SK-N-SH (cell line): ENCODE results near the gene POM121L2. TPM values are rescaled to one million over a fixed set of nuclear protein-coding genes. Genes with fewer than 3 reads are reported as not detected.

Experiments
- CTCF ChIA-PET: fragments of 300-600, 350-600 bp; formaldehyde crosslinking; extraction: SDS; loops from one replicate; lab custom pipeline; 2021; lab: Yijun Ruan, JAX
- POLR2A ChIA-PET: fragments of 350-600 bp; sonication (Branson Sonifier 250); formaldehyde crosslinking; extraction: SDS; loops from one replicate; lab custom pipeline; 2020; ENCODE audit warnings: antibody characterized with exemption, inconsistent platforms; lab: Yijun Ruan, JAX
- DNase-seq: peaks from one replicate; pipeline ENCODE4 v3.0.0; 2012
- H2AFZ ChIP-seq: fragments of 200-600 bp; sonication (generic); 2 replicates; pipeline ENCODE4 v1.8.1; 2016; ENCODE audit warnings: antibody characterized with exemption, mild to moderate bottlenecking, low read depth
- H3F3A ChIP-seq: fragments of 200-600 bp; sonication (generic); replicated peaks from 2 replicates; pipeline ENCODE3; 2016; ENCODE audit warnings: antibody characterized with exemption, mild to moderate bottlenecking; ENCODE audit not compliant: insufficient read depth
- H3K27ac ChIP-seq, 2 experiments: fragments of 200-500 bp in 1 of 2; fragments of 200-600 bp in 1 of 2; sonication (Bioruptor generic) in 1 of 2; sonication (generic), shearing (Covaris generic) in 1 of 2; 2 replicates each; pipeline versions ENCODE4 v1.5.1 to v1.6.1; 2014 to 2016; ENCODE audit warnings: low read depth in 2 of 2, inconsistent platforms in 1 of 2, low read length in 1 of 2, mild to moderate bottlenecking in 1 of 2, mixed read lengths in 1 of 2
- H3K27me3 ChIP-seq: fragments of 200-600 bp; sonication (generic), shearing (Covaris generic); 2 replicates; pipeline ENCODE4 v1.6.1; 2016; ENCODE audit warnings: mixed run types; ENCODE audit not compliant: insufficient read depth
- H3K36me3 ChIP-seq, 2 experiments: fragments of 200-500 bp in 1 of 2; fragments of 200-600 bp in 1 of 2; sonication (Bioruptor generic) in 1 of 2; sonication (generic) in 1 of 2; replicated peaks in 1 of 2; 2 replicates each; pipeline versions ENCODE3 to v1.5.1; 2014 to 2016; ENCODE audit warnings: low read length in 1 of 2, mild to moderate bottlenecking in 1 of 2; ENCODE audit not compliant: insufficient read depth in 2 of 2, control insufficient read depth in 1 of 2
- H3K4me1 ChIP-seq, 2 experiments: fragments of 200-500 bp in 1 of 2; fragments of 200-600 bp in 1 of 2; sonication (Bioruptor generic) in 1 of 2; sonication (generic), shearing (Covaris generic) in 1 of 2; 2 replicates each; pipeline versions ENCODE4 v1.5.1 to v1.6.1; 2014 to 2016; ENCODE audit warnings: low read depth in 1 of 2, low read length in 1 of 2, mixed run types in 1 of 2; ENCODE audit not compliant: insufficient read depth in 2 of 2, control insufficient read depth in 1 of 2
- H3K4me2 ChIP-seq: fragments of 200-600 bp; sonication (generic), shearing (Covaris generic); 2 replicates; pipeline ENCODE4 v1.6.1; 2017; ENCODE audit warnings: mixed run types
- H3K4me3 ChIP-seq, 2 experiments: fragments of 200-500 bp in 1 of 2; fragments of 200-600 bp in 1 of 2; sonication (Bioruptor generic) in 1 of 2; sonication (generic), shearing (Covaris generic) in 1 of 2; 2 replicates each; pipeline versions ENCODE4 v1.5.1 to v1.8.1; 2014 to 2016; ENCODE audit warnings: low read depth in 2 of 2, inconsistent platforms in 1 of 2, low read length in 1 of 2, mild to moderate bottlenecking in 1 of 2, mixed read lengths in 1 of 2, moderate library complexity in 1 of 2
- H3K79me2 ChIP-seq: fragments of 200-600 bp; sonication (generic); 2 replicates; pipeline ENCODE4 v1.8.1; 2017; ENCODE audit warnings: mild to moderate bottlenecking; ENCODE audit not compliant: insufficient read depth
- H3K9ac ChIP-seq: fragments of 200-600 bp; sonication (generic); 2 replicates; pipeline ENCODE4 v1.6.1; 2017; ENCODE audit warnings: mixed run types
- H3K9me2 ChIP-seq: fragments of 200-600 bp; sonication (generic); 2 replicates; pipeline ENCODE4 v1.6.1; 2017; ENCODE audit warnings: mixed run types
- H3K9me3 ChIP-seq: fragments of 200-600 bp; sonication (generic); 2 replicates; pipeline ENCODE4 v1.6.1; 2017; ENCODE audit warnings: mixed run types, mild to moderate bottlenecking, moderate library complexity
- H4K20me1 ChIP-seq: fragments of 200-600 bp; sonication (generic); 2 replicates; pipeline ENCODE4 v1.6.1; 2017; ENCODE audit warnings: mild to moderate bottlenecking, mixed run types; ENCODE audit not compliant: insufficient read depth
- CHD2 ChIP-seq: fragments of 150-350 bp; IDR thresholded peaks from 2 replicates; pipeline ENCODE4 v1.6.1; 2018; ENCODE audit warnings: low read length; ENCODE audit not compliant: partially characterized antibody
- ELF1 ChIP-seq: IDR thresholded peaks from 2 replicates; pipeline ENCODE4 v1.4.0; 2012
- EP300 ChIP-seq, 2 experiments: IDR thresholded peaks; 2 replicates each; pipeline versions ENCODE4 v1.4.0 to v1.6.1; 2012; ENCODE audit warnings: borderline replicate concordance in 1 of 2, low read depth in 1 of 2, low read length in 1 of 2
- FOSL2 ChIP-seq: IDR thresholded peaks from 2 replicates; pipeline ENCODE4 v1.4.0; 2012; ENCODE audit warnings: low read depth, mild to moderate bottlenecking, moderate library complexity, borderline replicate concordance
- FOXM1 ChIP-seq: IDR thresholded peaks from 2 replicates; pipeline ENCODE4 v1.4.0; 2012; ENCODE audit warnings: low read depth, mild to moderate bottlenecking
- GABPA ChIP-seq: IDR thresholded peaks from 2 replicates; pipeline ENCODE4 v1.4.0; 2012; ENCODE audit warnings: low read depth, mild to moderate bottlenecking
- MAX ChIP-seq: IDR thresholded peaks from 2 replicates; pipeline ENCODE4 v1.4.0; 2012; ENCODE audit warnings: low read depth
- MEF2A ChIP-seq: IDR thresholded peaks from 2 replicates; pipeline ENCODE4 v1.4.0; 2012; ENCODE audit warnings: low read depth, borderline replicate concordance
- NFIC ChIP-seq: IDR thresholded peaks from 2 replicates; pipeline ENCODE4 v1.4.0; 2012; ENCODE audit warnings: borderline replicate concordance
- RAD21 ChIP-seq: IDR thresholded peaks from 2 replicates; pipeline ENCODE4 v1.6.1; 2012; ENCODE audit warnings: mild to moderate bottlenecking, low read length
- RCOR1 ChIP-seq: fragments of 150-350 bp; IDR thresholded peaks from 2 replicates; pipeline ENCODE4 v1.6.1; 2017; ENCODE audit warnings: antibody characterized with exemption, low read length
- RFX5 ChIP-seq: IDR thresholded peaks from 2 replicates; pipeline ENCODE4 v1.6.1; 2012; ENCODE audit warnings: mild to moderate bottlenecking, improper control_type of control experiment, low read length
- SIN3A ChIP-seq: IDR thresholded peaks from 2 replicates; pipeline ENCODE4 v1.6.1; 2012; ENCODE audit warnings: low read depth, mild to moderate bottlenecking, low read length, moderate library complexity, borderline replicate concordance
- TCF12 ChIP-seq: IDR thresholded peaks from 2 replicates; pipeline ENCODE4 v1.4.0; 2012
- TEAD4 ChIP-seq: IDR thresholded peaks from 2 replicates; pipeline ENCODE4 v1.4.0; 2012; ENCODE audit warnings: mild to moderate bottlenecking, borderline replicate concordance; ENCODE audit not compliant: insufficient read depth
- ZBTB33 ChIP-seq: IDR thresholded peaks from 2 replicates; pipeline ENCODE4 v1.4.0; 2012; ENCODE audit warnings: low read depth, borderline replicate concordance
- WGBS: methylation state at CpG from one replicate; pipeline ENCODE4 v1.1.6; 2017; ENCODE audit warnings: low lambda C conversion rate; 5-methylcytosine and 5-hydroxymethylcytosine counted together
- polyA plus RNA-seq, 3 experiments: library from polyadenylated mRNA; depleted of rRNA; stranded (reverse); fragments of >200 nt; gene quantifications; 2 replicates each; pipeline ENCODE4 v1.2.3, GENCODE V29; 2012
- TF ChIP-seq, protein P1 (sequence below): IDR thresholded peaks from 2 replicates; pipeline ENCODE4; 2012
- TF ChIP-seq, protein P2 (sequence below): IDR thresholded peaks from 2 replicates; pipeline ENCODE4 v1.4.0; 2012; ENCODE audit warnings: low read depth, borderline replicate concordance
- TF ChIP-seq, protein P3 (sequence below): fragments of 200-600 bp; sonication (generic); IDR thresholded peaks from 2 replicates; pipeline ENCODE4 v1.6.1; 2017; ENCODE audit warnings: antibody characterized with exemption, mild to moderate bottlenecking, moderate library complexity

The POM121L2 gene
- polyA plus RNA-seq, 1 of the 3 experiments (the other 2 are of a cell fraction): not detected

GRCh38 chr6:27294409-27294808 lies 17.7 kb downstream of the POM121L2 start:
- Histone ChIP-seq H2AFZ (no peak overlapping the region), H3K4me2 (0 out of 2 replicates have a peak overlapping the region, but pooled peaks have one; percentile 69), H3K9me2 (no peaks in the 10 kb centered on the region), H3K9ac (no peak overlapping the region), H3K9me3 (no peaks in the 10 kb centered on the region), H3K79me2 (no peaks in the 10 kb centered on the region), H3K4me3 (0 out of 4 replicates have a peak overlapping the region, but pooled peaks of 1 of the 2 experiments have one; percentile 14), H3K4me1 (no peaks in the 10 kb centered on the region; a peak in 1 of 4 replicates), H3K27me3 (peaks cover 73% of the 10 kb centered on the region), H4K20me1 (no peaks in the 10 kb centered on the region), H3K27ac (no peak overlapping the region), H3F3A (peaks cover 7% of the 10 kb centered on the region), H3K36me3 (no peaks in the 10 kb centered on the region)
- no peak for DNase-seq
- 4% methylated on average over 5 of the region's 5 CpGs for WGBS
- no peak for TF ChIP-seq RAD21
- TF ChIP-seq MAX: no peak
- TF ChIP-seq FOXM1: no peak
- no peak for TF ChIP-seq MEF2A
- TF ChIP-seq NFIC: no peak
- TF ChIP-seq SIN3A: no peak
- no peak for TF ChIP-seq RFX5
- no peak for TF ChIP-seq EP300 (IDR thresholded peaks at IDR 0.05; ENCODE audit: borderline replicate concordance in 1 of 2, low read depth in 1 of 2, low read length in 1 of 2)
- TF ChIP-seq FOSL2: no peak
- no peak for TF ChIP-seq TCF12
- TF ChIP-seq ELF1: no peak
- TF ChIP-seq, protein P1, sequence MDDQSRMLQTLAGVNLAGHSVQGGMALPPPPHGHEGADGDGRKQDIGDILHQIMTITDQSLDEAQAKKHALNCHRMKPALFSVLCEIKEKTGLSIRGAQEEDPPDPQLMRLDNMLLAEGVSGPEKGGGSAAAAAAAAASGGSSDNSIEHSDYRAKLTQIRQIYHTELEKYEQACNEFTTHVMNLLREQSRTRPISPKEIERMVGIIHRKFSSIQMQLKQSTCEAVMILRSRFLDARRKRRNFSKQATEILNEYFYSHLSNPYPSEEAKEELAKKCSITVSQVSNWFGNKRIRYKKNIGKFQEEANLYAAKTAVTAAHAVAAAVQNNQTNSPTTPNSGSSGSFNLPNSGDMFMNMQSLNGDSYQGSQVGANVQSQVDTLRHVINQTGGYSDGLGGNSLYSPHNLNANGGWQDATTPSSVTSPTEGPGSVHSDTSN: no peak
- no peak for TF ChIP-seq GABPA
- no peak for TF ChIP-seq ZBTB33
- TF ChIP-seq RCOR1: no peak
- TF ChIP-seq TEAD4: no peak
- TF ChIP-seq CHD2: no peak
- TF ChIP-seq, protein P2, sequence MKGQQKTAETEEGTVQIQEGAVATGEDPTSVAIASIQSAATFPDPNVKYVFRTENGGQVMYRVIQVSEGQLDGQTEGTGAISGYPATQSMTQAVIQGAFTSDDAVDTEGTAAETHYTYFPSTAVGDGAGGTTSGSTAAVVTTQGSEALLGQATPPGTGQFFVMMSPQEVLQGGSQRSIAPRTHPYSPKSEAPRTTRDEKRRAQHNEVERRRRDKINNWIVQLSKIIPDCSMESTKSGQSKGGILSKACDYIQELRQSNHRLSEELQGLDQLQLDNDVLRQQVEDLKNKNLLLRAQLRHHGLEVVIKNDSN: no peak
- TF ChIP-seq, protein P3, sequence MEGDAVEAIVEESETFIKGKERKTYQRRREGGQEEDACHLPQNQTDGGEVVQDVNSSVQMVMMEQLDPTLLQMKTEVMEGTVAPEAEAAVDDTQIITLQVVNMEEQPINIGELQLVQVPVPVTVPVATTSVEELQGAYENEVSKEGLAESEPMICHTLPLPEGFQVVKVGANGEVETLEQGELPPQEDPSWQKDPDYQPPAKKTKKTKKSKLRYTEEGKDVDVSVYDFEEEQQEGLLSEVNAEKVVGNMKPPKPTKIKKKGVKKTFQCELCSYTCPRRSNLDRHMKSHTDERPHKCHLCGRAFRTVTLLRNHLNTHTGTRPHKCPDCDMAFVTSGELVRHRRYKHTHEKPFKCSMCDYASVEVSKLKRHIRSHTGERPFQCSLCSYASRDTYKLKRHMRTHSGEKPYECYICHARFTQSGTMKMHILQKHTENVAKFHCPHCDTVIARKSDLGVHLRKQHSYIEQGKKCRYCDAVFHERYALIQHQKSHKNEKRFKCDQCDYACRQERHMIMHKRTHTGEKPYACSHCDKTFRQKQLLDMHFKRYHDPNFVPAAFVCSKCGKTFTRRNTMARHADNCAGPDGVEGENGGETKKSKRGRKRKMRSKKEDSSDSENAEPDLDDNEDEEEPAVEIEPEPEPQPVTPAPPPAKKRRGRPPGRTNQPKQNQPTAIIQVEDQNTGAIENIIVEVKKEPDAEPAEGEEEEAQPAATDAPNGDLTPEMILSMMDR: no peak
- ChIA-PET CTCF (interaction anchor here (0.9 to 1.7 kb wide), 4 partner anchors 9 to 224 kb away, joined by 3 to 4 read pairs (median 4); no protein-coding TSS in a partner anchor), POLR2A (no interaction called here)
